ENCODE results near the gene PIP5K1A. TPM values are rescaled to one million over a fixed set of nuclear protein-coding genes. Genes with fewer than 3 reads are reported as not detected.
"Not testable (repeated sequence)": the region's sequence is repeated elsewhere in the genome, so short reads cannot be mapped to it uniquely, and the experiment has no call there.

Gene PIP5K1A
- total and polyA plus RNA-seq, 2 of the 8 experiments (the other 6 are each of a cell fraction or from before 2014, with no cell fraction given): 87.5 to 105 TPM

GRCh38 chr1:151275341-151275740 is 77.0 kb downstream of the PIP5K1A start:
- H3K4ac ChIP-seq (replicated peaks; ENCODE audit: insufficient read length, low read depth, low read length); H2BK12ac ChIP-seq (ENCODE audit: low read depth, low read length); H3K4me3 ChIP-seq (ENCODE audit: extremely low read depth in 1 of 4, insufficient read depth in 2 of 4, low read depth in 3 of 4, low read length in 4 of 4); H3K4me1 ChIP-seq (replicated peaks in 1 of 4; ENCODE audit: control insufficient read depth in 3 of 4, insufficient read depth in 4 of 4, low read length in 3 of 4); H2BK20ac ChIP-seq (ENCODE audit: low read length); H3K18ac ChIP-seq (ENCODE audit: extremely low read depth, low read length); H4K8ac ChIP-seq (ENCODE audit: extremely low read depth, insufficient read depth, low read length); H3K23me2 ChIP-seq (ENCODE audit: low read depth, low read length); H3K9ac ChIP-seq (replicated peaks in 1 of 4; ENCODE audit: extremely low read depth in 1 of 4, low read depth in 3 of 4, low read length in 3 of 4); H3K27ac ChIP-seq (ENCODE audit: low read depth, low read length); H3K27me3 ChIP-seq (replicated peaks in 1 of 4; ENCODE audit: control insufficient read depth in 3 of 4, extremely low read depth in 1 of 4, insufficient read depth in 3 of 4, low read length in 3 of 4); H2BK120ac ChIP-seq (replicated peaks; ENCODE audit: low read depth, low read length); H2BK15ac ChIP-seq (ENCODE audit: low read length); FAIRE-seq; H2AFZ ChIP-seq (ENCODE audit: low read length); H3K4me2 ChIP-seq (ENCODE audit: insufficient read depth in 1 of 2, low read depth in 2 of 2, low read length in 2 of 2); H3K56ac ChIP-seq (replicated peaks; ENCODE audit: insufficient read length, low read depth, low read length); DNase-seq (ENCODE audit: low read depth in 1 of 2, low spot score in 2 of 2); H4K20me1 ChIP-seq (replicated peaks in 1 of 2; ENCODE audit: control insufficient read depth in 1 of 2, insufficient read depth in 2 of 2, low read length in 2 of 2); H4K91ac ChIP-seq (replicated peaks; ENCODE audit: insufficient read length, low read length); H3K14ac ChIP-seq (ENCODE audit: insufficient read length); H2AK5ac ChIP-seq (ENCODE audit: low read depth, low read length); H3K36me3 ChIP-seq (ENCODE audit: control insufficient read depth in 2 of 4, insufficient read depth in 4 of 4, low read length in 3 of 4); H2BK5ac ChIP-seq (ENCODE audit: low read depth, low read length); H3K79me2 ChIP-seq (ENCODE audit: control insufficient read depth in 1 of 2, insufficient read depth in 2 of 2, low read length in 2 of 2); H3K23ac ChIP-seq (ENCODE audit: insufficient read length); H3K79me1 ChIP-seq (ENCODE audit: low read depth, low read length); H3K9me3 ChIP-seq (ENCODE audit: insufficient read depth in 2 of 2, low read depth in 1 of 2, low read length in 1 of 2); H4K5ac ChIP-seq (ENCODE audit: insufficient read length, low read depth, low read length): not testable (repeated sequence)
- WGBS, 2 experiments (ENCODE audit: extremely low coverage in 1 of 2, insufficient coverage in 1 of 2, insufficient read length in 1 of 2, insufficient replicate concordance in 2 of 2, low coverage in 1 of 2, low lambda C conversion rate in 2 of 2, missing lambda C conversion rate in 1 of 2): 87% methylated on average over 5 of the region's 5 CpGs; no CpG with 5 or more reads in 1 of the 2 experiments
- ChIA-PET POLR2A (ENCODE audit: partially characterized antibody) (interaction anchor here (1.0 kb wide), 1 partner anchor 109 kb away, joined by 4 read pairs; the partner anchor contains the start of genes LYSMD1 and SCNM1), CTCF (ENCODE audit: partially characterized antibody) (interaction anchor here (1.6 kb wide), 1 partner anchor 14 kb away, joined by 5 read pairs; no protein-coding TSS in a partner anchor)

All from H1 (cell line).